ENCODE results near the gene ORAI1. TPM values are rescaled to one million over a fixed set of nuclear protein-coding genes. Genes with fewer than 3 reads are reported as not detected.

ORAI1 gene
- total RNA-seq, 1 donor from 2014 or later = 86.3 TPM

DNA sequence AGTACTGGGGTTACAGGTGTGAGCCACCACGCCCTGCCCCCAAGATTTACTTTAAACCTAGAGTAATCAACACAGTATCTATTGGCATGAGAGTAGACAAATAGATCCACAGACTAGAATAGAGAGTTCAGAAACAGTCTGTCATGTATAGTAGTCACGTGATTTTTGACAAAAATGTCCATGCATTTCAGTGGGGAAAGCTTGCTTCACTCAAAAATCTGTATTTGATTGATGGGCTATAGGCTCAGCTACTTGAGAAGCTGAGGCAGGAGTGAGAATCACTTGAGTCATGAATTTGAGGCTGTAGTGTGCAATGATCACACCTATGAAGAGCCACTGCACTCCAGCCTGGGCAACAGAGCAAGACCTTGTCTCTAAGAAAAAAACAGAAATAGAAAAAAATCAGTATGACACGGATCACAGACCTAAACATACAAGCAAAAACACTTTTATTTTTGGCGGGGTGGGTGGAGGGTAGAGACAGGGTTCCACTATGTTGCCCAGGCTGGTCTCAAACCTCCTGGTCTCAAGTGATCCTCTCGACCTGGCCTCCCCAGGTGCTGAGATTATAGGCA, 7.6 kb upstream of the ORAI1 start:
- peak overlapping the region; percentile 41 for H3K4me3 Mint-ChIP-seq
- POLR2A ChIA-PET = interaction anchor here (1.7 to 1.9 kb wide), 2 partner anchors 9 to 37 kb away, joined by 4 to 5 read pairs; no protein-coding TSS in a partner anchor
- TF ChIP-seq, protein P1, sequence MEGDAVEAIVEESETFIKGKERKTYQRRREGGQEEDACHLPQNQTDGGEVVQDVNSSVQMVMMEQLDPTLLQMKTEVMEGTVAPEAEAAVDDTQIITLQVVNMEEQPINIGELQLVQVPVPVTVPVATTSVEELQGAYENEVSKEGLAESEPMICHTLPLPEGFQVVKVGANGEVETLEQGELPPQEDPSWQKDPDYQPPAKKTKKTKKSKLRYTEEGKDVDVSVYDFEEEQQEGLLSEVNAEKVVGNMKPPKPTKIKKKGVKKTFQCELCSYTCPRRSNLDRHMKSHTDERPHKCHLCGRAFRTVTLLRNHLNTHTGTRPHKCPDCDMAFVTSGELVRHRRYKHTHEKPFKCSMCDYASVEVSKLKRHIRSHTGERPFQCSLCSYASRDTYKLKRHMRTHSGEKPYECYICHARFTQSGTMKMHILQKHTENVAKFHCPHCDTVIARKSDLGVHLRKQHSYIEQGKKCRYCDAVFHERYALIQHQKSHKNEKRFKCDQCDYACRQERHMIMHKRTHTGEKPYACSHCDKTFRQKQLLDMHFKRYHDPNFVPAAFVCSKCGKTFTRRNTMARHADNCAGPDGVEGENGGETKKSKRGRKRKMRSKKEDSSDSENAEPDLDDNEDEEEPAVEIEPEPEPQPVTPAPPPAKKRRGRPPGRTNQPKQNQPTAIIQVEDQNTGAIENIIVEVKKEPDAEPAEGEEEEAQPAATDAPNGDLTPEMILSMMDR (IDR thresholded peaks at IDR 0.05) = no peak
- H3K4me1 Mint-ChIP-seq = peaks cover 31% of the 10 kb centered on the region
- CTCF ChIA-PET = interaction anchor here (0.7 kb wide), 2 partner anchors 66 to 119 kb away, joined by 3 read pairs; no protein-coding TSS in a partner anchor
- ATAC-seq (ENCODE audit: low read depth) (peak; percentile 70), DNase-seq (no peak)
- H3K27me3 Mint-ChIP-seq = no peaks in the 10 kb centered on the region
- intact Hi-C loops (cut with micrococcal nuclease) = no loop called here
- no peaks in the 10 kb centered on the region for H3K9me3 Mint-ChIP-seq
- peak overlapping the region; percentile 53 for H3K27ac Mint-ChIP-seq
- H3K36me3 Mint-ChIP-seq (ENCODE audit: low read depth) = no peaks in the 10 kb centered on the region

DNA sequence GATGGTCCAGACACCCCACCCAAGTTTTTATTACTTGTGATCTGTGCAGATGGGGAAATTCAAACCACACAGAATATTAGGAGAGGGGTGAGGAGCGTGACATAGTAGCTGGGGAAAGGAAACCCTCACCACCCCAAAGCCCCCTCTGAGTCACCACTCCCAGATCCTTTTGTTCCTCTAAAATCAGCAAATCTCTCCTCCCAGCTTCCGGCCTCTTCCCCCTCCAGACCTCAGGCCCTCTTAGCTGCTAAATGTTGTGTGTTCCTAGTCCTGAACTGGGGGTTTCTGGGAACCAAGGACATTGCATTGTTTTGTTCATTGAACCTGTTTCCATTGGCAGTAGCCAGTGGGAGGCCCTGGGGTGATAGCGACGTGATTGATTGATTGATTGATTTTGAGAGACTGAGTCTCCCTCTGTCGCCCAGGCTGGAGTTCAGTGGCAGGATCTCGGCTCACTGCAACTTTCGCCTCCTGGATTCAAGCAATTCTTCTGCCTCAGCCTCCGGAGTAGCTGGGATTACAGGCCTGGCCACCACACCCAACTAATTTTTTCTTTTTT, 5.9 kb upstream of the ORAI1 start:
- Mint-ChIP-seq H3K4me3 (no peak overlapping the region), H3K27me3 (no peaks in the 10 kb centered on the region), H3K36me3 (ENCODE audit: low read depth) (no peaks in the 10 kb centered on the region), H3K9me3 (no peaks in the 10 kb centered on the region), H3K4me1 (peaks cover 32% of the 10 kb centered on the region), H3K27ac (no peak overlapping the region)
- TF ChIP-seq, protein P1 (IDR thresholded peaks at IDR 0.05) = no peak
- ATAC-seq (ENCODE audit: low read depth) (no peak), DNase-seq (no peak)
- ChIA-PET POLR2A (interaction anchor here (1.1 to 1.4 kb wide), 4 partner anchors 10 to 61 kb away, joined by 3 to 12 read pairs (median 4); no protein-coding TSS in a partner anchor), CTCF (interaction anchor here (1.3 to 1.9 kb wide), 2 partner anchors 67 to 118 kb away, joined by 3 to 7 read pairs; no protein-coding TSS in a partner anchor)
- intact Hi-C loops (cut with micrococcal nuclease) = no loop called here

DNA sequence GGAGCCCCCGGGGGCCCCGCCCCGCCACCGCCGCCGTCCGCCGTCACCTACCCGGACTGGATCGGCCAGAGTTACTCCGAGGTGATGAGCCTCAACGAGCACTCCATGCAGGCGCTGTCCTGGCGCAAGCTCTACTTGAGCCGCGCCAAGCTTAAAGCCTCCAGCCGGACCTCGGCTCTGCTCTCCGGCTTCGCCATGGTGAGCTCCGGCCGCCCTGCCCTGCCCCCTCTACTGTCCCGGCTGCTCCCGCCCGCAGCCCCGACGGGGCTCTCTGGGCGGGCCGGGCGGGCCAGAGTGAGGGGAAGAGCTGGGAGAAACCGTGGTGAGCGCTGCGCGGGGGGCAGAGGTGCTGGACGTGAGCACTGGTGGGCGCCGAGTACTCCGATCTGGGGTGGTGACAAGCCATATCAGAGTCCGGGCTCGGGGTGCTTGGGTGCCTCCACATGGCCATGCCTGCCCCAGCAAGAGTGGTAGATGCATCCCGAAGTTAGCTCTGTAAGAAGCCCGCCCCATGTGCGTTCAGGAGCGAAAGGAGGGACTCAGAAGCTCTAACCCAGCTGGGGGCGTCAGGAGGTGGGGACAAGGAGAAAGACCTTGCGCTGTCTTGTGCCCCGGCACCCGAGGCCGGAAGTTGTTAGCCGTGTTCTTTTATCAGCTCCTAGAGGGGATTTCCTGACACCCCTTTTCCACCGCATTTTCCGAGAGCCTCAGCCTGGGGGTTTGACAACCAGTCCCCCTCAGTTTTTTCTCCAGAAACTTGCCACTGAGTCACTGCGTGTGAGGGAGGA, 717 bp downstream of the ORAI1 start:
- POLR2A ChIA-PET = interaction anchor here (0.5 to 7.7 kb wide), 49 partner anchors 9 to 554 kb away, joined by 3 to 138 read pairs (median 5); partner anchors contain the start of genes KDM2B, MORN3 and SETD1B
- CTCF ChIA-PET = interaction anchor here (0.7 to 8.9 kb wide), 18 partner anchors 9 to 132 kb away, joined by 3 to 168 read pairs (median 5); partner anchors contain the start of genes KDM2B and MORN3

DNA sequence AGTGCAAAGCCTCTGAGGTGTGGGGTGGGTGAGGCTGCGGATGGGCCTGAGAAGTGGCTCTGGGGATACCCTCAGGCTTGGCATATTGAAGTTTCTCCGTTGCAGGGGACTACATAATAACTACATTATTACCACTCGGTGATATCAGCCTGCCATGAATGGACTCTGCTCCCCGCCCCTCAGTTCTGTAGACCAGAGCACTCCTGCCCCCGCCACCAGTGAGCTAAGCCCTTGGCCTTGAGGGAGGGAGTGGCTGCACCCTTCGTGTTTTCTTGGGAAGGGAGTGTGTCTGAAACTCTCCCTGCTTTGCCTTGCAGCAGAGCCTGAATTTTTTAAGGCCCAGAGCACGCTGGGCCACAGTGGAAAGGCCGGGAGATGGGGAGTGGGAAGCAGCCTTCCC, 1.7 kb downstream of the ORAI1 start:
- peaks cover 42% of the 10 kb centered on the region for H3K36me3 Mint-ChIP-seq (ENCODE audit: low read depth)
- ATAC-seq (ENCODE audit: low read depth) = no peak
- intact Hi-C loops (cut with micrococcal nuclease) = loop anchor here (1.0 to 5.0 kb wide), 3 partner anchors 144 to 394 kb away; partner anchors contain the start of gene BCL7A
- H3K4me1 Mint-ChIP-seq = peaks cover 70% of the 10 kb centered on the region
- TF ChIP-seq, protein P1 (IDR thresholded peaks at IDR 0.05) = no peak
- peak overlapping the region; percentile 94 for H3K4me3 Mint-ChIP-seq
- no peaks in the 10 kb centered on the region for H3K9me3 Mint-ChIP-seq
- CTCF ChIA-PET = interaction anchor here (1.0 to 8.9 kb wide), 11 partner anchors 9 to 133 kb away, joined by 3 to 168 read pairs (median 7); partner anchors contain the start of genes KDM2B and MORN3
- POLR2A ChIA-PET = interaction anchor here (0.5 to 7.7 kb wide), 32 partner anchors 9 to 553 kb away, joined by 3 to 138 read pairs (median 6); partner anchors contain the start of genes KDM2B and MORN3
- H3K27ac Mint-ChIP-seq = peak overlapping the region; percentile 96
- no peaks in the 10 kb centered on the region for H3K27me3 Mint-ChIP-seq
- DNase-seq = no peak

More for the DNA sequence above, 717 bp downstream of the ORAI1 start:
- DNase-seq (peak; percentile 66), ATAC-seq (ENCODE audit: low read depth) (peak; percentile 39)
- Mint-ChIP-seq H3K4me3 (peak overlapping the region; percentile 94), H3K36me3 (ENCODE audit: low read depth) (peaks cover 35% of the 10 kb centered on the region), H3K27ac (peak overlapping the region; percentile 96), H3K27me3 (no peaks in the 10 kb centered on the region), H3K9me3 (no peaks in the 10 kb centered on the region), H3K4me1 (peaks cover 60% of the 10 kb centered on the region)
- intact Hi-C loops (cut with micrococcal nuclease) = loop anchor here (1.0 to 5.0 kb wide), 12 partner anchors 37 to 395 kb away; partner anchors contain the start of gene BCL7A
- TF ChIP-seq, protein P1 (IDR thresholded peaks at IDR 0.05) = no peak
